Measurements from ENCODE around the gene PAFAH1B1.
"Not testable (repeated sequence)": the region's sequence is repeated elsewhere in the genome, so short reads cannot be mapped to it uniquely, and the experiment has no call there.

Gene PAFAH1B1

GRCh38 chr17:2655546-2655945, 62.1 kb downstream of the PAFAH1B1 start:
- Histone ChIP-seq H3K4me3 (replicated peaks; ENCODE audit: insufficient read depth, low read length) (no peak overlapping the region), H3K27me3 (ENCODE audit: insufficient read depth, poor library complexity, severe bottlenecking) (no peaks in the 10 kb centered on the region), H3K27ac (replicated peaks) (no peak overlapping the region)
- TF ChIP-seq POLR2AphosphoS5 (IDR thresholded peaks at IDR 0.05; ENCODE audit: low read depth): no peak
- TF ChIP-seq, protein P1, sequence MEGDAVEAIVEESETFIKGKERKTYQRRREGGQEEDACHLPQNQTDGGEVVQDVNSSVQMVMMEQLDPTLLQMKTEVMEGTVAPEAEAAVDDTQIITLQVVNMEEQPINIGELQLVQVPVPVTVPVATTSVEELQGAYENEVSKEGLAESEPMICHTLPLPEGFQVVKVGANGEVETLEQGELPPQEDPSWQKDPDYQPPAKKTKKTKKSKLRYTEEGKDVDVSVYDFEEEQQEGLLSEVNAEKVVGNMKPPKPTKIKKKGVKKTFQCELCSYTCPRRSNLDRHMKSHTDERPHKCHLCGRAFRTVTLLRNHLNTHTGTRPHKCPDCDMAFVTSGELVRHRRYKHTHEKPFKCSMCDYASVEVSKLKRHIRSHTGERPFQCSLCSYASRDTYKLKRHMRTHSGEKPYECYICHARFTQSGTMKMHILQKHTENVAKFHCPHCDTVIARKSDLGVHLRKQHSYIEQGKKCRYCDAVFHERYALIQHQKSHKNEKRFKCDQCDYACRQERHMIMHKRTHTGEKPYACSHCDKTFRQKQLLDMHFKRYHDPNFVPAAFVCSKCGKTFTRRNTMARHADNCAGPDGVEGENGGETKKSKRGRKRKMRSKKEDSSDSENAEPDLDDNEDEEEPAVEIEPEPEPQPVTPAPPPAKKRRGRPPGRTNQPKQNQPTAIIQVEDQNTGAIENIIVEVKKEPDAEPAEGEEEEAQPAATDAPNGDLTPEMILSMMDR (IDR thresholded peaks at IDR 0.05; ENCODE audit: insufficient read depth, low read length): no peak
- no peak for TF ChIP-seq GABPA (IDR thresholded peaks at IDR 0.05; ENCODE audit: low read depth)
- TF ChIP-seq, protein P2, sequence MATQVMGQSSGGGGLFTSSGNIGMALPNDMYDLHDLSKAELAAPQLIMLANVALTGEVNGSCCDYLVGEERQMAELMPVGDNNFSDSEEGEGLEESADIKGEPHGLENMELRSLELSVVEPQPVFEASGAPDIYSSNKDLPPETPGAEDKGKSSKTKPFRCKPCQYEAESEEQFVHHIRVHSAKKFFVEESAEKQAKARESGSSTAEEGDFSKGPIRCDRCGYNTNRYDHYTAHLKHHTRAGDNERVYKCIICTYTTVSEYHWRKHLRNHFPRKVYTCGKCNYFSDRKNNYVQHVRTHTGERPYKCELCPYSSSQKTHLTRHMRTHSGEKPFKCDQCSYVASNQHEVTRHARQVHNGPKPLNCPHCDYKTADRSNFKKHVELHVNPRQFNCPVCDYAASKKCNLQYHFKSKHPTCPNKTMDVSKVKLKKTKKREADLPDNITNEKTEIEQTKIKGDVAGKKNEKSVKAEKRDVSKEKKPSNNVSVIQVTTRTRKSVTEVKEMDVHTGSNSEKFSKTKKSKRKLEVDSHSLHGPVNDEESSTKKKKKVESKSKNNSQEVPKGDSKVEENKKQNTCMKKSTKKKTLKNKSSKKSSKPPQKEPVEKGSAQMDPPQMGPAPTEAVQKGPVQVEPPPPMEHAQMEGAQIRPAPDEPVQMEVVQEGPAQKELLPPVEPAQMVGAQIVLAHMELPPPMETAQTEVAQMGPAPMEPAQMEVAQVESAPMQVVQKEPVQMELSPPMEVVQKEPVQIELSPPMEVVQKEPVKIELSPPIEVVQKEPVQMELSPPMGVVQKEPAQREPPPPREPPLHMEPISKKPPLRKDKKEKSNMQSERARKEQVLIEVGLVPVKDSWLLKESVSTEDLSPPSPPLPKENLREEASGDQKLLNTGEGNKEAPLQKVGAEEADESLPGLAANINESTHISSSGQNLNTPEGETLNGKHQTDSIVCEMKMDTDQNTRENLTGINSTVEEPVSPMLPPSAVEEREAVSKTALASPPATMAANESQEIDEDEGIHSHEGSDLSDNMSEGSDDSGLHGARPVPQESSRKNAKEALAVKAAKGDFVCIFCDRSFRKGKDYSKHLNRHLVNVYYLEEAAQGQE (IDR thresholded peaks at IDR 0.05; ENCODE audit: insufficient replicate concordance, low read depth): no peak
- TF ChIP-seq SPI1 (IDR thresholded peaks at IDR 0.05; ENCODE audit: borderline replicate concordance, low read depth): no peak
- no peak for DNase-seq (ENCODE audit: low read depth in 1 of 2, low spot score in 1 of 2)

- Histone ChIP-seq H3K27ac (replicated peaks) (no peak overlapping the region), H3K4me3 (replicated peaks; ENCODE audit: insufficient read depth, low read length) (no peak overlapping the region), H3K27me3 (ENCODE audit: insufficient read depth, poor library complexity, severe bottlenecking) (no peaks in the 10 kb centered on the region)
- no peak for DNase-seq (ENCODE audit: low read depth in 1 of 2, low spot score in 1 of 2)
- TF ChIP-seq, protein P2 (IDR thresholded peaks at IDR 0.05; ENCODE audit: insufficient replicate concordance, low read depth): no peak
- no peak for TF ChIP-seq POLR2AphosphoS5 (IDR thresholded peaks at IDR 0.05; ENCODE audit: low read depth)
- TF ChIP-seq, protein P1 (IDR thresholded peaks at IDR 0.05; ENCODE audit: insufficient read depth, low read length): no peak
- no peak for TF ChIP-seq GABPA (IDR thresholded peaks at IDR 0.05; ENCODE audit: low read depth)
- no peak for TF ChIP-seq SPI1 (IDR thresholded peaks at IDR 0.05; ENCODE audit: borderline replicate concordance, low read depth)
These were observed 62.8 kb downstream of the PAFAH1B1 start for GRCh38 chr17:2656283-2656682.

DNA sequence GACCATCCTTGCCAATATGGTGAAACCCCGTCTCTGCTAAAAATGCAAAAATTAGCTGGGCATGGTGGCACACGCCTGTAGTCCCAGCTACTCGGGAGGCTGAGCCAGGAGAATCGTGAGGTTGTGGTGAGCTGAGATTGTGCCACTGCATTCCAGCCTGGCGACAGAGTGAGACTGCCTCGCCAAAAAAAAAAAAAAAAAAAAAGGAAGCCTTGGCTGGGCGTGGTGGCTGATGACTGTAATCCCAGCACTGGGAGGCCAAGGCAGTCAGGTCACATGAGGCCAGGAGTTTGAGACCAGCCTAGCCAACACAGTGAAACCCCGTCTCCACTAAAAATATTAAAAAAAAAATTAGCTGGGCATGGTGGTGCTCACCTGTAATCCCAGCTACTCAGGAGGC, 65.9 kb downstream of the PAFAH1B1 start:
- H3K27ac ChIP-seq (replicated peaks); H3K27me3 ChIP-seq (ENCODE audit: insufficient read depth, poor library complexity, severe bottlenecking); H3K4me3 ChIP-seq (replicated peaks; ENCODE audit: insufficient read depth, low read length): not testable (repeated sequence)
- peak in 1 of 2 experiments; percentile 1 for DNase-seq (ENCODE audit: low read depth in 1 of 2, low spot score in 1 of 2)

- not testable (repeated sequence) for DNase-seq (ENCODE audit: low read depth in 1 of 2, low spot score in 1 of 2); H3K27ac ChIP-seq (replicated peaks); H3K27me3 ChIP-seq (ENCODE audit: insufficient read depth, poor library complexity, severe bottlenecking); H3K4me3 ChIP-seq (replicated peaks; ENCODE audit: insufficient read depth, low read length)
These were observed 67.0 kb downstream of the PAFAH1B1 start for GRCh38 chr17:2660410-2660809.

GRCh38 chr17:2672026-2672425, 78.6 kb downstream of the PAFAH1B1 start:
- no peak for DNase-seq (ENCODE audit: low read depth in 1 of 2, low spot score in 1 of 2)
- TF ChIP-seq, protein P1 (IDR thresholded peaks at IDR 0.05; ENCODE audit: insufficient read depth, low read length): no peak
- no peak for TF ChIP-seq GABPA (IDR thresholded peaks at IDR 0.05; ENCODE audit: low read depth)
- TF ChIP-seq SPI1 (IDR thresholded peaks at IDR 0.05; ENCODE audit: borderline replicate concordance, low read depth): no peak
- no peak for TF ChIP-seq POLR2AphosphoS5 (IDR thresholded peaks at IDR 0.05; ENCODE audit: low read depth)
- TF ChIP-seq, protein P2 (IDR thresholded peaks at IDR 0.05; ENCODE audit: insufficient replicate concordance, low read depth): no peak
- H3K27me3 ChIP-seq (ENCODE audit: insufficient read depth, poor library complexity, severe bottlenecking): no peaks in the 10 kb centered on the region
- no peak overlapping the region for H3K4me3 ChIP-seq (replicated peaks; ENCODE audit: insufficient read depth, low read length)
- H3K27ac ChIP-seq (replicated peaks): no peak overlapping the region

DNA sequence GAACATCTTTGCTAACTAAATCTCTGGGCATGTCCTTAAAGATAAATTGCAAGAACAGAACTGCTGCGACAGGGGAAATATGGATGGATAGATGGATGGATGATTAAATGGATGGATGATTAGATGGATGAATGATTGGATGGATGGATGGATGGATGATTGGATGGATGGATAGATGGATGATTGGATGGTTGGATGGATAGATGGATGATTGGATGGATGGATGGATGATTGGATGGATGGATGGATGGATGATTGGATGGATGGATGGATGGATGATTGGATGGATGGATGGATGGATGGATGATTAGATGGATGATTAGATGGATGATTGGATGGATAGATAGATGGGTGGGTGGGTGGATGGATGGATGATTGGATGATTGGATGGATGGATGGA, 85.8 kb downstream of the PAFAH1B1 start:
- not testable (repeated sequence) for DNase-seq (ENCODE audit: low read depth in 1 of 2, low spot score in 1 of 2); H3K4me3 ChIP-seq (replicated peaks; ENCODE audit: insufficient read depth, low read length); H3K27me3 ChIP-seq (ENCODE audit: insufficient read depth, poor library complexity, severe bottlenecking); H3K27ac ChIP-seq (replicated peaks)
